Stomach (tissue), 9 donors: ENCODE measurements around the gene PPP4C. TPM values are rescaled to one million over a fixed set of nuclear protein-coding genes. Genes with fewer than 3 reads are reported as not detected.
"Not testable (repeated sequence)": the region's sequence is repeated elsewhere in the genome, so short reads cannot be mapped to it uniquely, and the experiment has no call there.

Experiments used
- DNase-seq, 2 donors: peaks; one replicate each; pipeline versions ENCODE4 v3.0.0 to v3.0.0-alpha.2; 2013 to 2019
- H3K27ac ChIP-seq, 5 donors: fragments of 200-600 bp in 4 of 5; sonication (generic) in 4 of 5; one replicate each; pipeline ENCODE4 v1.5.1; 2013 to 2019; ENCODE audit warnings: mild to moderate bottlenecking in 1 of 5, moderate library complexity in 1 of 5
- H3K27me3 ChIP-seq, 3 donors: fragments of 200-600 bp; sonication (generic); one replicate each; pipeline ENCODE4 v1.5.1; 2017 to 2019; ENCODE audit warnings: mixed run types in 1 of 3
- H3K36me3 ChIP-seq, 4 donors: fragments of 200-600 bp; sonication (generic); 1 replicate in 3 of 4; 2 replicates in 1 of 4; pipeline ENCODE4 v1.5.1; 2016 to 2019
- H3K4me1 ChIP-seq, 4 donors: fragments of 200-600 bp; sonication (generic); one replicate each; pipeline ENCODE4 v1.5.1; 2016 to 2019
- H3K4me3 ChIP-seq, 4 donors: fragments of 200-600 bp; sonication (generic) in 3 of 4; one replicate each; pipeline ENCODE4 v1.5.1; 2016 to 2019; ENCODE audit warnings: mild to moderate bottlenecking in 1 of 4
- H3K9me3 ChIP-seq, 4 donors: fragments of 200-600 bp; sonication (generic); one replicate each; pipeline ENCODE4 v1.5.1; 2016 to 2019
- CTCF ChIP-seq, 7 experiments: fragments of 450-650 bp in 4 of 7; fragments of 200-600 bp in 3 of 7; sonication (generic) in 3 of 7; IDR thresholded peaks; one replicate each; pipeline ENCODE4 v1.5.1; 2016 to 2019; ENCODE audit warnings: antibody characterized with exemption in 7 of 7, control low read depth in 2 of 7, mild to moderate bottlenecking in 1 of 7
- EP300 ChIP-seq: sonication (generic); formaldehyde crosslinking; IDR thresholded peaks from one replicate; pipeline ENCODE4 v1.6.1; 2017; ENCODE audit warnings: antibody characterized with exemption
- POLR2A ChIP-seq, 4 donors: fragments of 450-650 bp; IDR thresholded peaks; one replicate each; pipeline ENCODE4 v1.6.1; 2016; ENCODE audit warnings: antibody characterized with exemption in 4 of 4, control low read depth in 2 of 4, mild to moderate bottlenecking in 1 of 4, moderate library complexity in 1 of 4
- POLR2AphosphoS5 ChIP-seq, 3 donors: sonication (generic); formaldehyde crosslinking; IDR thresholded peaks; one replicate each; pipeline ENCODE4 v1.6.1; 2016; ENCODE audit warnings: antibody characterized with exemption in 3 of 3
- WGBS, 5 donors: extraction: QIAGEN DNeasy Blood & Tissue Kit in 3 of 5; methylation state at CpG; one replicate each; pipeline versions ENCODE4 v1.1.5 to v1.1.7; 2013 to 2018; 5-methylcytosine and 5-hydroxymethylcytosine counted together
- intact Hi-C: fragments of 100-400 bp; cut with DNase I; formaldehyde crosslinking; loops from one replicate; pipeline ENCODE4 v1.15.1; 2023; ENCODE audit warnings: low total_unique reads
- polyA plus RNA-seq, 3 donors: library from polyadenylated mRNA; stranded (reverse); fragments of 200-250 nt; gene quantifications; one replicate each; pipeline ENCODE4 v1.2.3, GENCODE V29; 2013
- total RNA-seq, 5 donors: library from RNA; depleted of rRNA; stranded (reverse); fragments of >200 nt; gene quantifications; one replicate each; pipeline versions ENCODE4 v1.1.0 to v1.2.3, GENCODE V29; 2014 to 2016
- donor health status: healthy with polysubstance abuse.
- donor health status: Bipolar disorder and iron deficiency.
- donor health status: healthy.

PPP4C gene
- total and polyA plus RNA-seq, 8 donors: 21.4 to 118 (median 74.2) TPM

- peaks cover 58 to 96% (median 91%) of the 10 kb centered on the region in 4 donors for H3K36me3 ChIP-seq
- no peak overlapping the region for H3K4me3 ChIP-seq
- intact Hi-C loops: no loop called here
- DNase-seq: no peak
- peak overlapping the region; percentile 55 to 67 (median 64) for H3K27ac ChIP-seq
- WGBS, 5 donors: 38 to 67% (median 47%) methylated on average over 9 to 11 of the region's 11 CpGs
- TF ChIP-seq POLR2A (IDR thresholded peaks at IDR 0.05): no peak
- no peak for TF ChIP-seq POLR2AphosphoS5 (IDR thresholded peaks at IDR 0.05)
- no peak for TF ChIP-seq EP300
- TF ChIP-seq CTCF (IDR thresholded peaks at IDR 0.05): no peak
- no peaks in the 10 kb centered on the region for H3K27me3 ChIP-seq
- peaks cover 16 to 64% (median 44%) of the 10 kb centered on the region in 4 donors for H3K4me1 ChIP-seq
- no peaks in the 10 kb centered on the region for H3K9me3 ChIP-seq
Measured at GRCh38 chr16:30114411-30114810, 38.6 kb downstream of the PPP4C start.

DNA sequence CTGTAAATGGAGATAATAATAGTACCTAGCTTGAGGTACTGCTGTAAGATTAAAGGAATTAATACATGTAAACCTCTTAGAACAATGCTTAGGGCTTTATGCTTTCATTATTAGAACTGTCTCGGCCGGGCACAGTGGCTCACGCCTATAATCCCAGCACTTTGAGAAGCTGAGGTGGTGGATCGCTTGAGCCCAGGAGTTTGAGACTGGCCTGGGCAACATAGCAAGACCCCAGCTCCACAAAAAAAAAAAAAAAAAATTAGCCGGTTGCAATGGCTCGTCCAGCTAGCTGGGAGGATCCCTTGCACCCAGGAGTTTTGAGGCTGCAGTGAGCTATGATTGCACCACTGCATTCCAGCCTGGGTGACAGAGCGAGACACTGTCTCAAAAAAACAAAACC lies 39.0 kb downstream of the PPP4C start:
- H3K36me3 ChIP-seq: peaks cover 58 to 96% (median 91%) of the 10 kb centered on the region in 4 donors
- H3K27ac ChIP-seq: peak overlapping the region; percentile 55 to 67 (median 64)
- H3K4me3 ChIP-seq, intact Hi-C loops, H3K27me3 ChIP-seq, DNase-seq, H3K9me3 ChIP-seq: not testable (repeated sequence)
- peaks cover 16 to 68% (median 45%) of the 10 kb centered on the region in 4 donors for H3K4me1 ChIP-seq
- 26 to 63% (median 47%) methylated on average over 7 of the region's 7 CpGs for WGBS, 5 donors

- H3K9me3 ChIP-seq: no peaks in the 10 kb centered on the region
- no peak overlapping the region for H3K4me3 ChIP-seq
- peaks cover 57 to 96% (median 91%) of the 10 kb centered on the region in 4 donors for H3K36me3 ChIP-seq
- no peaks in the 10 kb centered on the region for H3K27me3 ChIP-seq
- peaks cover 16 to 72% (median 49%) of the 10 kb centered on the region in 4 donors for H3K4me1 ChIP-seq
- peak; percentile 84 to 89 for DNase-seq
- TF ChIP-seq POLR2A (IDR thresholded peaks at IDR 0.05) (no peak), EP300 (no peak), POLR2AphosphoS5 (IDR thresholded peaks at IDR 0.05) (peak in 2 of 3 donors; percentile 38 to 70)
- peak overlapping the region; percentile 55 to 67 (median 64) for H3K27ac ChIP-seq
- WGBS, 5 donors: 29 to 60% (median 56%) methylated on average over 6 to 7 of the region's 7 CpGs
- intact Hi-C loops: no loop called here
Measured at GRCh38 chr16:30115238-30115637, 39.4 kb downstream of the PPP4C start.

GRCh38 chr16:30116291-30117207 lies 40.8 kb downstream of the PPP4C start:
- peaks cover 50 to 91% (median 85%) of the 10 kb centered on the region in 4 donors for H3K36me3 ChIP-seq
- peaks cover 25 to 85% (median 62%) of the 10 kb centered on the region in 4 donors for H3K4me1 ChIP-seq
- H3K27ac ChIP-seq: peak overlapping the region; percentile 31 to 67 (median 55)
- H3K9me3 ChIP-seq: no peaks in the 10 kb centered on the region
- no peak for DNase-seq
- no peak overlapping the region for H3K4me3 ChIP-seq
- 85 to 93% (median 89%) methylated on average over 10 to 16 of the region's 16 CpGs for WGBS, 5 donors
- no peaks in the 10 kb centered on the region for H3K27me3 ChIP-seq
- TF ChIP-seq CTCF (IDR thresholded peaks at IDR 0.05): no peak
- TF ChIP-seq POLR2A (IDR thresholded peaks at IDR 0.05): no peak
- no peak for TF ChIP-seq EP300
- TF ChIP-seq POLR2AphosphoS5 (IDR thresholded peaks at IDR 0.05): no peak
- intact Hi-C loops: no loop called here

DNA sequence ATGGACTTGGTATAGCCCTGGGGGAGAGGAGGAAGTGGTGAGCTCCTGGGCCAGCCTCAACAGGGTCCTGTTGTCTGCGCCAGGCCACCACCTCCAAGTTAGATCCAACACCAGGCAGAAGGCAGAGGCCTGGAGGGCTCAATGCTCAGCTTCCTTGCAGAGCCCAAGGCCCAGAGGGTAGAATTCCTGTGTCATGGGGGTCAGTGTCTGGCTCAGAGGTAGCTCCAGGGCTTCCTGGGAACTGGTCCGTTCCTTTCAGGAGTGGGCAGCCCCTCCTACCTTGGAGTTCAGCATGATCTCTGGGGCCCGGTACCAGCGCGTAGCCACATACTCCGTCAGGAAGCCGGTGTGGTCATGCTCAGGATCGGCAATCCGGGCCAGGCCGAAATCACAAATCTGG lies 42.0 kb downstream of the PPP4C start:
- Histone ChIP-seq H3K4me1 (peaks cover 36 to 90% (median 69%) of the 10 kb centered on the region in 4 donors), H3K27ac (peak overlapping the region in 2 of 5 donors; percentile 39 to 62), H3K36me3 (peaks cover 42 to 80% (median 74%) of the 10 kb centered on the region in 4 donors), H3K9me3 (no peaks in the 10 kb centered on the region), H3K27me3 (no peaks in the 10 kb centered on the region), H3K4me3 (no peak overlapping the region)
- 87 to 99% (median 95%) methylated on average over 6 to 10 of the region's 10 CpGs for WGBS, 5 donors
- intact Hi-C loops: no loop called here
- TF ChIP-seq POLR2A (IDR thresholded peaks at IDR 0.05): no peak
- no peak for DNase-seq
